KOPT-K1 (cell line): ENCODE measurements around the gene TRIM28.
"Not testable (repeated sequence)": the region's sequence is repeated elsewhere in the genome, so short reads cannot be mapped to it uniquely, and the experiment has no call there.

Experiments
- H3K27ac ChIP-seq: fragments of 200-600 bp; sonication (generic); 2 replicates; pipeline ENCODE4 v1.5.1; 2016; ENCODE audit warnings: antibody characterized with exemption, mild to moderate bottlenecking, low read depth, low read length; ENCODE audit not compliant: poor library complexity, severe bottlenecking
- H3K36me3 ChIP-seq: fragments of 200-600 bp; sonication (generic); 2 replicates; pipeline ENCODE4 v1.5.1; 2017; ENCODE audit warnings: antibody characterized with exemption, mild to moderate bottlenecking, low read length, moderate library complexity; ENCODE audit not compliant: insufficient read depth
- H3K9me3 ChIP-seq: fragments of 200-600 bp; sonication (generic); 2 replicates; pipeline ENCODE4 v1.5.1; 2017; ENCODE audit warnings: antibody characterized with exemption, low read length, mild to moderate bottlenecking; ENCODE audit not compliant: insufficient read depth, poor library complexity, severe bottlenecking

TRIM28 gene

GRCh38 chr19:58543826-58544590 is at the start of gene TRIM28:
TSS of gene TRIM28 (plus strand) at chr19:58544064. CDS start at chr19:58544758, 694 bp downstream.
- Histone ChIP-seq H3K27ac (peak within 1 kb of the TSS; percentile 92), H3K9me3 (no peaks in the 10 kb centered on the region), H3K36me3 (peaks cover 43% of the 10 kb centered on the region)

- no peaks in the 10 kb centered on the region for H3K36me3 ChIP-seq
- H3K9me3 ChIP-seq, result no peaks in the 10 kb centered on the region
- H3K27ac ChIP-seq, result peak overlapping the region; percentile 55
Measured at GRCh38 chr19:58497634-58498170, 46.2 kb upstream of the TRIM28 start.

- Histone ChIP-seq H3K27ac (peak overlapping the region; percentile 55), H3K36me3 (no peaks in the 10 kb centered on the region), H3K9me3 (no peaks in the 10 kb centered on the region)
Measured at GRCh38 chr19:58498316-58499020, 45.4 kb upstream of the TRIM28 start.

- Histone ChIP-seq H3K36me3 (no peaks in the 10 kb centered on the region), H3K9me3 (no peaks in the 10 kb centered on the region), H3K27ac (peak overlapping the region; percentile 55)
Measured at GRCh38 chr19:58499021-58499927, 44.6 kb upstream of the TRIM28 start.

GRCh38 chr19:58500242-58500641 is 43.6 kb upstream of the TRIM28 start:
- Histone ChIP-seq H3K9me3 (no peaks in the 10 kb centered on the region), H3K27ac (no peak overlapping the region), H3K36me3 (no peaks in the 10 kb centered on the region)

- H3K9me3 ChIP-seq, H3K36me3 ChIP-seq, H3K27ac ChIP-seq: not testable (repeated sequence)
Measured at GRCh38 chr19:58507602-58508223, 36.2 kb upstream of the TRIM28 start.

- Histone ChIP-seq H3K9me3 (peaks cover 8% of the 10 kb centered on the region), H3K36me3 (no peaks in the 10 kb centered on the region), H3K27ac (no peak overlapping the region)
Measured at GRCh38 chr19:58509731-58510083, 34.2 kb upstream of the TRIM28 start.

GRCh38 chr19:58510084-58510862 is 33.6 kb upstream of the TRIM28 start:
- H3K9me3 ChIP-seq, result peaks cover 8% of the 10 kb centered on the region
- no peak overlapping the region for H3K27ac ChIP-seq
- no peaks in the 10 kb centered on the region for H3K36me3 ChIP-seq

GRCh38 chr19:58511353-58512208 is 32.3 kb upstream of the TRIM28 start, which contains the start of gene SLC27A5:
TSS of gene SLC27A5 (minus strand) at chr19:58511992. CDS start at chr19:58511955, 37 bp downstream.
- no peak within 1 kb of the TSS for H3K27ac ChIP-seq
- H3K36me3 ChIP-seq, result peaks cover 13% of the 10 kb centered on the region
- H3K9me3 ChIP-seq, result peaks cover 8% of the 10 kb centered on the region

- Histone ChIP-seq H3K9me3 (no peaks in the 10 kb centered on the region), H3K27ac (peak overlapping the region; percentile 79), H3K36me3 (peaks cover 18% of the 10 kb centered on the region)
Measured at GRCh38 chr19:58513213-58513693, 30.6 kb upstream of the TRIM28 start.

GRCh38 chr19:58513694-58514563 is 29.9 kb upstream of the TRIM28 start:
- Histone ChIP-seq H3K36me3 (peaks cover 18% of the 10 kb centered on the region), H3K27ac (peak overlapping the region; percentile 79), H3K9me3 (no peaks in the 10 kb centered on the region)

GRCh38 chr19:58514564-58515022 is 29.3 kb upstream of the TRIM28 start:
- Histone ChIP-seq H3K36me3 (peaks cover 18% of the 10 kb centered on the region), H3K27ac (peak overlapping the region; percentile 79), H3K9me3 (no peaks in the 10 kb centered on the region)
